ENCODE results near the gene ZNF165. TPM values are rescaled to one million over a fixed set of nuclear protein-coding genes. Genes with fewer than 3 reads are reported as not detected.
"Not testable (repeated sequence)": the region's sequence is repeated elsewhere in the genome, so short reads cannot be mapped to it uniquely, and the experiment has no call there.

The ZNF165 gene
- total RNA-seq, result 0.62 TPM
- long read RNA-seq, partial matches to known transcripts, result 0 of 4 reads
- long read RNA-seq, other reads (novel, unspliced or antisense), result 4 of 4 reads

DNA sequence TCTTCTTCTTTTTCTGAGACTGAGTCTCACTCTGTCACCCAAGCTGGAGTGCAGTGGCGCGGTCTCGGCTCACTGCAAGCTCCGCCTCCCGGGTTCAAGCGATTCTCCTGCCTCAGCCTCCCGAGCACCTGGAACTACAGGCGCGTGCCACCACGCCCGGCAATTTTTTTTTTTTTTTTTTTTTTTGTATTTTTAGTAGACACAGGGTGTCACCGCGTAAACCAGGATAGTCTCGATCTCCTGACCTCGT is at the start of gene ZNF165:
ZNF165 (plus strand) TSS at position 188 of the 250 bp plus-strand sequence. CDS start 4,913 bp downstream, outside the sequence.
- ATAC-seq; intact Hi-C loops (cut with micrococcal nuclease); DNase-seq: not testable (repeated sequence)

DNA sequence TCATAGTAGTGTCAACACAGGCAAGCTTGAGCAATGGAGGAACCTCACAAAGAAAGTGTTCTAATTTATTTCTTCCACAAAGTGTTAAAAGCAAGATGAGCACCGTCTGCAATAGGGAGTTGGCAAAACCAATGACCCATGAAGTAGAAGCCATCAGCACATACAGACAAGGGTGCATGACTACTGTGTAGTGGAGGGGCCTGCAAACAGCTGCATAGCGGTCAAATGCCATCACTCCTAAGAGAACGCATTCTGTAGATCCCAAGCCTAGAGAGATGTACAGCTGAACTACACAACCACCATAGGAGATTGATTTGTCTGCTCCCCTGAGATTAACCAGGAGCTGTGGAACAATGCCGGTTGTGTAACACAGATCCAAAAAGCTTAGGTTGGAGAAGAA is 26.8 kb upstream of the ZNF165 start:
- no peak for DNase-seq
- intact Hi-C loops (cut with micrococcal nuclease), result no loop called here
- no peak for ATAC-seq

DNA sequence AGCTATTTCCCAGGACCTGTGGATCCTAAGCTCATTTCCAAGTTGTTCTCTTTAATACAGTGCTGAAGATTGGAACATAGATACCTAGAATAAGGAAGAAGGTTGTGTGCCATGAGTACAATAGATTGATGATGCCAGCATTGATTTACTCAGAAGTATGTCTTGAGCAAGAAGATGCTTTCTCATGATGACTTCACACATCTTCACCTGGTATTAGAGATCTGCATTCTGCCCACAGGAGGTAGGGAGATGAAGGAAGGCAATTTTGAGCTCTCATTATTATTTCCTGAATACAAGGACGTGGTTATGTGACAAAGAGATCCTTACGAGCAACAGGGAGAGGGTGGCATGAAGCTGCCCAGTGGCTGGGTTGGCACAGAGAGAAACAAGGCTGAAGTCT is 20.0 kb upstream of the ZNF165 start:
- ATAC-seq, result no peak
- intact Hi-C loops (cut with micrococcal nuclease), result no loop called here
- no peak for DNase-seq

DNA sequence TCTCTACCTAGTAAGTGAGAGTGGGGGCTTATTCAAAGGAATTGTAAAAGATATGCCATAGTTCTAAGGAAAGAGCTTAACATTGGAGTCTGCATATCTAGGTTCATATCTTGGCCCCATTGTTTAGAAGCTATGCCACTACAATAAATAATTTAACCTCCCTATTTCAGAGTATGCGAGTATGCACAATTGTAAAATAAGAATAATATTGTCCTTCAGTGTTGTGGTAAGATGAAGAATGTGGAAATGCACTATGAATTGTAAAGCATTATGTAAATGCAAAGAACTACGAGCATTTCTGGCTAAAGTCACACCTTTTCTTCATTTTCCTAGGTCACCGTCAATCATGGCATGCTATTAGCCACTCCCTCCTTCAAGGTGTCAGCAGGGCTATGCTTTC is 16.1 kb upstream of the ZNF165 start:
- no peak for DNase-seq
- intact Hi-C loops (cut with micrococcal nuclease), result no loop called here
- no peak for ATAC-seq

DNA sequence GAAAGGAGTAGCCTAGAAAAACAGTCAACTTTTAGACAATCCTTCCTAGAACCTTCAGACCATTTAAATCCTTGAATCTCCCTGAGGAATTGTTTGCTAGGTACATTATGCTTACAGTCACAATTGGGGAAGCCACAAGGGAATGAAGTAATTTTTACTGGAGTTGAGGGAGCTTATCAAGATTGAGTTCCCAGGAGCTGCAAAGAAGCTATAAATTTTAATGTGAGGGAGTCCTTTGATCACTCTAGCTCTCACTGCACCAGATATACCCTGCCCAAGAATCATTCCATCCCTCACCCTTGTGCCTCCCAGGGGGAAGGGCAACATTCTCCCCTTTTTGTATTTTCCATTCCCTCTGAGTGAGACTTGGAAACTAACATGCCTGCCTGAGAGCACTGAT is 12.3 kb upstream of the ZNF165 start:
- ATAC-seq (no peak), DNase-seq (no peak)
- intact Hi-C loops (cut with micrococcal nuclease), result no loop called here

DNA sequence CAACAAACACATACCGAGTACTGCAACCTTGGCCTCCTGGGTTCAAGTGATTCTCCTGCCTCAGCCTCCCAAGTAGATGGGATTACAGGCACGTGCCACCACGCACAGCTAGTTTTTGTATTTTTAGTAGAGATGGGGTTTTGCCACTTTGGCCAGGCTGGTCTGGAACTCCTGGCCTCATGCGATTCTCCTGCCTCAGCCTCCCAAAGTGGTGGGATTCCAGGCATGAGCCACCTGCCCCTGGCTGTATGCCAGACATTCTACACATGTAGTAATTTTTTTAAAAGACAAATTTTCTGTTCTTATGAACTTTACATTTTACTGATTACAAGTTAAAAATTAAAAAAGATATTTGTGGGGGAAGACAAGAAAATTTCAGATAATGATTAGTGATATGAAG is 9.4 kb upstream of the ZNF165 start:
- ATAC-seq; DNase-seq; intact Hi-C loops (cut with micrococcal nuclease): not testable (repeated sequence)

DNA sequence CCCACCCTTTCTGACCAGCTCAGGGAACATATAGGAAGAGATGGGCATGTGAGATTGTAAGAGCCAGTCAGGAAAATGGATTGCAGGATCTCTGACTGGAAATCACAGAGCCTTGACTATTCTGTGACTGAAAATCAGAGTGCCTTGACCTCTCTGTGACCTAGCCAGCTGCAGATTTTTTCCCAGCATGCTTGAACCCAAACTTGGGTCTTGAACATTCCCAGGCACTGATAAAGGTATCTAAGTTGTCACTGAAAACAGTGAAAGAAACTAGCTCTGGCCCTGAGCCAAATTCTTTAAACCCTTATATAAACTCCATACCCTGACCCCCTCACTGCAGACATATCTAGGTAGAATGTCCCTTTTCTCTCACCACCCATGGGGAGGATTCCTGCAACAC is 2.3 kb upstream of the ZNF165 start:
- ATAC-seq (no peak), DNase-seq (no peak)
- intact Hi-C loops (cut with micrococcal nuclease), result no loop called here

DNA sequence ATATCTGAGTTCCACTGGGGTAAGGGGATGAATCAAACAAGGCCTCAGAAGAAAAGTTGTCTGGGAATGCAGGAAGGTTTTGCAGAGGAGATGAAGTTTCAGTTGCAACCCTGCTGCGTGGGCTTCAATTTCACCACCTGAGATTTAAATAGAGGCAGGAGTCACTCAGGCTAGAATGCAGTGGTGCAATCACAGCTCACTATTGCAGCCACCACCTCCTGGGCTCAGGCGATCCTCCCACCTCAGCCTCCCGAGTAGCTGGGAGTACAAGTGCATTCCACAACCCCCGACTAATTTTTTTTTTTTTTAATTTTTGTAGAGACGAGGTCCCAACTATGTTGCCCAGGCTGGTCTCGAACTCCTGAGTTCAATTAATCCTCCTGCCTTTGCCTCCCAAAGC is 1.5 kb upstream of the ZNF165 start:
- intact Hi-C loops (cut with micrococcal nuclease), result no loop called here
- ATAC-seq (no peak), DNase-seq (no peak)

DNA sequence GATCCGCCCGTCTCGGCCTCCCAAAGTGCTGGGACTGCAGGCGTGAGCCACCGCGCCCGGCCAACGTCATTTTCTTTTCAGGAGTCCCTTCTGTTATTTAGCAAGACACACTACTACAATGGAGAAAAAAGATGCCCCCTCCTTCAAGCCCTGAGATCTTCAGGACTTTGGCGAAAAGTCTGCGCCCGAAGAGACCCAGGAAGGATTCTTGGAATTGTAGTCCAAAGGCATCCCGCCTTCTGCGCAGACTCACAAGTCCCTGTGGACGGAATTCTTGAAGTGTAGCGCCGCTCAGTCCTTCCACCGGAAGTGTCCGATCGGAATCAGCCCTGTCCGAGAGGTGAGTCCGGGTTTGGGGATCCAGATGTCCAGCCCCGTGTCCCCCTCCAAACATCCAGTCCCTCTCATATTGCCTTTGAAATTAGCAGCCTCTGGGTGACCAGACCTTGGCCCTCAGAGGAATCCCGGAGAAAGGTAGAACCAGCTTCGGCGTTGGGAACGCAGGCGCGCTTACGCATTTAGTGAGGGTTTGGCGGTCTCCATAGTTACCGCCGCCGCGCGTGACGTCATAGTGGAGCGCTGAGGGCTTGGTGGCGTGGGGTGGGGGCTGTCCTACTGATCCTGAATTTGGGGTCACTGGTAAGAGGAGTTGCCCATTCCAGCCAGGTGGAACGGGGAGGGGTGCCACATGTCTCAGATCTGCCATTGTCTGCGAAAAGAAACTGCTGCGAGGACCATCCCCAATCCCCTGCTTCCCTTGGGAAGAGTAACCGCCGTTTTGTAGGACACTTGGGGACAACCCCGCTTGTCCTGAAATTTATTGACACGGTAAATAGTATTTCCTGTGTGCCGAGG is 490 bp downstream of the ZNF165 start:
- DNase-seq (peak; percentile 95), ATAC-seq (peak; percentile 99)
- intact Hi-C loops (cut with micrococcal nuclease), result no loop called here

DNA sequence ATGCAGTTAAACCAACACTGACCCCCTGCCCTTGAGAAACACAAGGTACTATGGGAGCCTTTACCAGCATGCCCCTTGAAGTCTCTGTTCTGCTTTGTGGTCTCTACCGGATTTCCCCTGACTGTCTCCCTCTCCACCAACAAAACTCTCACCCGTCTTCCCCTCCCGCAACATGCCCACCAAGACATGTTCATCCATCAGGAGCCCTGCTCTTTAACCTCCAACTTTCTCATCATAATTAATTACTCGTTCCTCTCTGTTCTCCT is 1.1 kb downstream of the ZNF165 start:
- DNase-seq, result no peak
- ATAC-seq, result peak; percentile 6
- intact Hi-C loops (cut with micrococcal nuclease), result no loop called here

DNA sequence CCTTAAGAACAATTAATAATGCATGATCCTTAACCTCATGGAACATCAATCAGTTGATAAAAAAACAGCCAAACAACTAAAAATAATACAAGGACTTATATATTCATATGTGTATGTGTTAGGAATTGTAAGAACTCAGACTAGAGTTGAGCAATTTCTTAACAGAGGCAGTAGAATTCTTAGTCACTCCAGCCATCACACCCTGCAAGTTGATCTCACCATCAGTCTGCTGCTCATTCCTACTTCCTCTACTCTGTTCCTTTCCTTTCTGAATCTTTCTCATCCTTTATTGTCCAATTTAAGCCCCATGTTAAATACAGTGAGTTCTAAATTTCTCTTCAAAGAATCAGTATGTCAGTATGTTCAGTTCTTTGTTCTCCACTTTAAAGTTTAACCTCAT is 2.6 kb downstream of the ZNF165 start:
- DNase-seq (no peak), ATAC-seq (no peak)
- intact Hi-C loops (cut with micrococcal nuclease), result no loop called here

DNA sequence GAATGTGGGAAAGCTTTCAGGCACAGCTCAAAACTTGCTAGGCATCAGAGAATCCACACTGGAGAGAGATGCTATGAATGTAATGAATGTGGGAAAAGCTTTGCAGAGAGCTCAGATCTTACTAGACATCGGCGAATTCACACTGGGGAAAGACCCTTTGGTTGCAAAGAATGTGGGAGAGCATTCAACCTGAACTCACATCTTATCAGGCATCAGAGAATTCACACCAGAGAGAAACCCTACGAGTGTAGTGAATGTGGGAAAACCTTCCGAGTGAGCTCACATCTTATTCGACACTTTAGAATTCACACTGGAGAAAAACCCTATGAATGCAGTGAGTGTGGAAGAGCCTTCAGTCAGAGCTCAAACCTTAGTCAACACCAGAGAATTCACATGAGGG is 8.7 kb downstream of the ZNF165 start:
- DNase-seq (no peak), ATAC-seq (no peak)
- intact Hi-C loops (cut with micrococcal nuclease), result no loop called here

DNA sequence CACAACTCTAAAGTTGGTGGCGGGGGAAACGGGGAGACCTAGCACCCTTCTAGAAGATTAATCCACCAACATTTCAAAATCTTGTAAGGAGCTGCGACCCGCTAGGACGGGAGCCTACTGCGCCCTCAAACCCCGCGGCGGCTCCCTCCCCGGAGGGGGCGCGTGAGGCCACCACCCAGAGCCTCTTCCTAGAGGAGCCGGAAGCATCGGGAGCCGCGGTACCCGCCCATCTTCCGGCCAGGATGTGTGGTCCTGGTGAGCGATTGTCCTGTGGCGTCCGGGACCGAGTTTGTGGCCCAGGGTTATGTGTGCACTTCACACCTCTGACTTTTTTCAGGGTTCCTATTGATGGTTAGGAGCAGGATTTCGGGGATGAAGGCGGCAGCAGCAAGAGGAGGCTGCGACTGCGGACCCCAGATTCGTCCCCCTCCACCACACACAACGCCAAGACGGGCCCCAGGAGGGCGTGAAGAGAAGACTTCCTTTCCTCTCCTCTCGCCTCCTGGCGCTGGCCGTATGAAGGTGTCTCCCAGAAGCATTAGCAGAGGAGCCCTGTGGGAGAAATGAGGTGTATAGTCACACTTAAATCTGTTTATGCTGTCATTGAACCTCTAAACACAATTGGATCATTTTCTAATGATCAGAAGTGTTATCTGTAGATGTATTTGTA is 10.7 kb downstream of the ZNF165 start:
- DNase-seq, result peak; percentile 44
- intact Hi-C loops (cut with micrococcal nuclease), result no loop called here
- ATAC-seq, result peak; percentile 63

DNA sequence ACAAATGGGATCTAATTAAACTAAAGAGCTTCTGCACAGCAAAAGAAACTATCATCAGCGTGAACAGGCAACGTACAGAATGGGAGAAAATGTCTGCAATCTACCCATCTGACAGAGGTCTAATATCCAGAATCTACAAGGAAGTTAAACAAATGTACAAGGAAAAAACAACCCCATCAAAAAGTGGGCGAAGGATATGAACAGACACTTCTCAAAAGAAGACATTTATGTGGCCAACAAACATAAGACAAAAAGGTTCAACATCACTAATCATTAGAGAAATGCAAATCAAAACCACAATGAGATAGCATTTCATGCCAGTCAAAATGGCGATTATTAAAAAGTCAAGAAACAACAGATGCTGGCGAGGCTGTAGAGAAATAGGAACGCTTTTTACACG is 21.9 kb downstream of the ZNF165 start:
- ATAC-seq; DNase-seq; intact Hi-C loops (cut with micrococcal nuclease): not testable (repeated sequence)

DNA sequence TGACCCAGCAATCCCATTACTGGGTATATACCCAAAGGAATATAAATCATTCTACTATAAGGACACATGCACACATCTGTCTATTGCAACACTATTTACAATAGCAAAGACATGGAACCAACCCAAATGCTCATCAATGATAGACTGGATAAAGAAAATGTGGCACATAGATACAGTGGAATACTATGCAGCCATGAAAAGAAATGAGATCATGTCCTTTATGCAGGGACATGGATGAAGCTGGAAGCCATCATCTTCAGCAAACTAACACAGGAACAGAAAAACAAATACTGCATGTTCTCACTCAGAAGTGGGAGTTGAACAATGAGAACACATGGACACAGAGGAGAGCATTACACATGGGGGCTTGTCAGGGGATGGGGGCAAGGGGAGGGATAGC is 22.3 kb downstream of the ZNF165 start:
- DNase-seq; intact Hi-C loops (cut with micrococcal nuclease); ATAC-seq: not testable (repeated sequence)

DNA sequence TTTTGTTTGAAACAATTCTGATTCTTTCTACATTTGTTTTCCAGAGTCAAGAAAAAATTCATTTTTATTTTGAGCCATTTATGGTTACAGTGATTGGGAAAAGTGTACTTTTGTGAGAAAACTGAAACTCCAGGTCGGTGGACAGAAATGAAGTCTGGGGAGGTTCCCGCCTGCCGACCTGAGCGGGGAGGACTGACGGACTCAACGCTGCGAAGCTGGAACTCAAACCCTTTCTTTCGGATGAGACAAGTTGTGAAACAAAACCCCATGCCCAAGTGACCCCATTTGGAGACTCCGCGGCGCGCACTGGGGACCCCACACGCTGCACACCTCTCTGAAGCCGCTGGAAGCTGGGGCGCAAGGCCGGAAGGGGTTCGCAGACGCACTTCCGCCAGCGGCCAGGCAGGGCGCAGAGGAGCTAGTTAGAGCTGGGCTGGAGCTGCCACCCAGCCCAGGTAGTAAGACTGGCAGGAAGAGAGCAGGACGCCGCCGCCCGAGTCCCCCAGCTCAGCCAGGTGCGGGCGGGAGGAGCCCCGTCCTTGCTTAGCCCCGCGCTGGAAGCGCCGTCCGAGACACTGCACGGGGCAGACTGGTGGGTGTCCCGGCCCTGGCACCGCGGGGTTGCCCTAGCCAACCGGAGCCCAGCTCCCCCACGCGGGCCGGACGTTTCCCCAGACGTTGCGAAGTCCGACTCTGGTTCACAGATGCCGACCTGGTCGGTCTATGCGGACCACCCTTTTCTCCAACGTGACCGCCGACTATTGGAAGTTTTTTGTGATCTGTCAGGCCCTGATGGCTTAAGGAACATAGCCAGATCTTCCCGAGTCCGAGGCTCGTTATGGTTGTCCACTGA is 24.2 kb downstream of the ZNF165 start:
- intact Hi-C loops (cut with micrococcal nuclease), result no loop called here
- ATAC-seq (peak; percentile 100), DNase-seq (peak; percentile 89)

DNA sequence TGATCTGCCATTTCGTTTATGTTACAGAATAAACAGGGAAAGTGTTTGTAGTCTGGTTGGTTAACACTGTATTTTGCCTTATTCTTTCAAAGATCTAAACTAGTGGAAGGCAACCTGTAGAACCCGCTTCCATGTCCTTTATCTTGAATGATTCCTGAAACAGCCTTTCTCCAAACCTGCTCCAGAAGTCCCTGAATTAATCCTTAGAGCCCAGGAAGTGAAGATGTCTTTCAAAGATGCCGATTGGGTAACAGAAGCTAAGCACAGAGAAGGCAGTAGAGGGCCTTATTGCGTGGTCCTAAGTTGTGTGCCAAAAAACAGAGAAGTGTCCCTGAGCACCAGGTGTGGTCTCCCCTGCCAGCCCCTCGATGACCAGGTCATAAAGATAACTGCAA is 24.9 kb downstream of the ZNF165 start:
- DNase-seq (no peak), ATAC-seq (no peak)
- intact Hi-C loops (cut with micrococcal nuclease), result no loop called here

DNA sequence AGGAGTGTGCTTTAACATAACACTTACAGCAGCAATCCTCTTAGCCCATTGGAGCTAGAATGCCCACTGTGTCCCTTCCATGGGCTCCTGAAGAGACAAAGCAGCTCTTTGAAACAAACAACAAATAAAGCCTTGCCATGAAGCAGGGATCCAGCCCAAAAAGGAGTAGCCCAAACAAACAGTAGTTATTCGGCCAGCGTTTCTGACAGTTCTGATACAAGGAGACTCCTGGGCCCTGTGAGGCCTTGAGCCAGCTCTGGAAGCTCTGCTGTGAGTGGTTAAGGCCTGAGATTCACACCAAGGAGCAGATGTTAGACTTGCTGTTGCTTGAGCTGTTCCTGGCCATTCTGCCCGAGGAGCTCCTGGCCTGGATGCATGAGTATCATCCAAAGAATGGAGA is 27.1 kb downstream of the ZNF165 start:
- no peak for DNase-seq
- no peak for ATAC-seq
- intact Hi-C loops (cut with micrococcal nuclease), result no loop called here

DNA sequence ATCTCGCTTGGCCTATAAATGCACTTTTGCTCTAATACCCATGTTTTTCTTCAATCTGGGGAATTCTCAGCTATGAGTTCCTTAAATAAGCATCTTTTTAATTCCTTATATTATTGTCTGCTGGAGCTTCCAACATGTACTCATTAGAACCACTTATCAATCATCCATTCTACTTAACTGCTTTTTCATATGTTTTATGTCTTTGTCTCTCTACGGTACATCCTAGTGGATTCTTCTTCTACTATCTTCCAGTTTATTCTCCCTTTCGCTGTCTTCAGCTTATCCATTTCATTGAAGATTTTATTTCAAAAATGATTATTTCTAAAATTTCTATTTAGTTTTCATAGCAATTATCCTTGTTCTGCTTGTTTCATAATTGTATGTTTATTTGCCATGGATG is 31.6 kb downstream of the ZNF165 start:
- ATAC-seq, result no peak
- intact Hi-C loops (cut with micrococcal nuclease), result no loop called here
- DNase-seq, result no peak

DNA sequence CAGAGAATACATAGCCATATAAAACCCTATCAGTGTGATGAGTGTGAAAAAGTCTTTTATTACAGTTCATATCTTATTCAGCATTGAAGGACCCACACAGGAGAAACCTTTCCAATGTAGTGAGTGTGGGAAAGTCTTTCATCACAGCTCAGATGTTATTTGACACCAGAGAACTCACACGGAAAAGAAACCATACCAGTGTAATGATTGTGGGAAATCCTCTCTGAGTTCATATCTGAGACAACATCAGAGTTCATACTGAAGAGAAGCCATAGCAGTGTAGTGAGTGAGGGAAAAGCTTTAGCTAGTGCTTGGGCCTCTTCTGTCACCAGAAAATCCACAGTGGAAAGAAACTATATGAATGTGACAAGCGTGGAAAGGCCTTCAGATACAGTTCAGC is 35.4 kb downstream of the ZNF165 start:
- intact Hi-C loops (cut with micrococcal nuclease), result no loop called here
- no peak for ATAC-seq

More for the DNA sequence above, 35.4 kb downstream of the ZNF165 start:
- no peak for DNase-seq
